Choroid plexus epithelial cell (primary cell): ENCODE measurements around the gene MYOF.
A peak's percentile ranks its signal among the peaks of the same experiment; 100 is the strongest.

ENCODE experiments used
- DNase-seq: peaks from one replicate; pipeline ENCODE4 v3.0.0-alpha.2; 2010; ENCODE audit warnings: low read depth
- H3K4me3 ChIP-seq: 2 replicates; pipeline ENCODE4 v1.5.1; 2011; ENCODE audit warnings: low read depth, mild to moderate bottlenecking, control low read depth, low read length, moderate library complexity
- CTCF ChIP-seq: conservative IDR thresholded peaks from 2 replicates; pipeline ENCODE4 v1.5.1; 2011; ENCODE audit warnings: low read depth, mild to moderate bottlenecking, control low read depth, inconsistent platforms, low read length, moderate library complexity

Gene MYOF

GRCh38 chr10:93357680-93358079 is 124.5 kb downstream of the MYOF start:
- peak; percentile 66 for DNase-seq
- peak; percentile 76 for TF ChIP-seq CTCF
- H3K4me3 ChIP-seq, result no peak overlapping the region

DNA sequence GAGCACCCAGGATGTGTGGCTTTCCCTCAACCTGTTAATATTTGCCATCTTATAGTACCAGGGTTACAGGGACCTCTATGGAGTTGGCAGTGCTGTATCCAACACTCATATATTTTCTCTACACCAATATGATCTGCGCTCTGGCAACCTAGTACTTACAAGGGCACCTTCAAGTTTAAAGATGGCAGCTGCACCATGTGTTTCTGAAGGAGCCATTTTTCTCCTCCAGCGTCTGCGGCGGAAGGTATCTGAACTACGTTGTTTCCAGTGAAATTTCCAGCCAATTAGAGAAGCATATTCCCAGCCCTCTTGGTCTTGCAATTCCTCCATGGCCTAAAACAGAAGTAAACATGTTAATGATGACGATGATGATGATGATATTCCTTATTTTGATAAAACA is 125.6 kb downstream of the MYOF start:
- no peak overlapping the region for H3K4me3 ChIP-seq
- no peak for DNase-seq
- no peak for TF ChIP-seq CTCF

- DNase-seq, result peak; percentile 69
- peak; percentile 41 for TF ChIP-seq CTCF
- H3K4me3 ChIP-seq, result no peak overlapping the region
Measured at GRCh38 chr10:93352638-93353383, 129.3 kb downstream of the MYOF start.

DNA sequence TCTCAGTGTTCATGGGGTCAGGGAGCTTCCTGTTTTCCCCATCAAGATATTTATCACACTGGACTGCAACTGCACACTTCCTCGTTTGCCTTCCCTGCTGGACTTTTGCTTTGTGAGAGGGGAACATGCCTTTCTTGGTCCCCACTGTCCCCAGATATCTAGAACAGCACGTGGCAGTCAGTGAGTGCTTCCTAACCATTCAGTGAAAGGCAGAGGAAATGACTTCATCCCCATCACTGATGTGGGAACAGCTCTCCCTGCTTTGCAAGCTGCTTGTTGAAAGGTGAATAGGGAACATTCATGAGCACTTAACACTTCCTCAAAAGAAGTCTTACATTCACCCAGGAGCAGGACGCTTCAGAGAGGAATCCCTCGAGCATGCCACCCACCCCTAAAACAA is 135.4 kb downstream of the MYOF start:
- TF ChIP-seq CTCF, result no peak
- peak; percentile 38 for DNase-seq
- no peak overlapping the region for H3K4me3 ChIP-seq

DNA sequence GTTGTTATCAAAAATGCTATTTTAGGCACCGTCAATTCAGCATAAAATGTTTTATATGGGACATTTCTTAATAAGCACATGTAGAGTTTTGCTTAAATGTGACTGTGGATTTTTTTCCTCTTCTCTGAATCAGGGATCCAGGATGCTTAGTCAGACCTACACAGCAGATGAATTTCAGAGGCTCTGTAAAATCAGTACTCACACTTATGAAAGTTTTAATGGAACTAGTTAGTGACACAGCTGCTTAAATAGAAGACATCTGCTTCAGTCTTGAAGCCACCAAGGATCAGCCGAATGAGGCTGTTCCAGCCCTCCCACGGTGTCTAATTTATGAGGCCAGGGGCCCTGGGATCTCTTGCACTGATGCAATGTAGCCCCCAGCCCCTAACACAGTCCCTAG is 136.0 kb downstream of the MYOF start:
- no peak for TF ChIP-seq CTCF
- DNase-seq, result no peak
- H3K4me3 ChIP-seq, result no peak overlapping the region

DNA sequence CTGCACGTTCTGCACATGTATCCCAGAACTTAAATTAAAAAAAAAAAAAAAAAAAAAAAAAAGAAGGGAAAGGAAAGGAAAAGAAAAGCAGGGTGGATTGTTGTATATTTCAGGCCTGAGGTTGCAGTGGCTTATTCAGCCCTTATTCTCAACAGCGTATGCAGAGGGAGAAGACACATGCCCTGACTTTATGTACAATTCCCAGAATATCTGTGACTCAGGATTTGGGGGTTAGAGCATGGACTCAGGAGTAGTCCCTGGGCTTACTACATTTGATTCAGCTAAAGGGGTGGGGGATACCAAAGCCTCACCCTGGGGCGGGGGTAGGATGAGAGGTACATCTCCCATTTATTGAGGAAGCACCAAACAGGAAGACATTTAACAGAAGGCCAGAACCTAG is 137.4 kb downstream of the MYOF start:
- H3K4me3 ChIP-seq, result no peak overlapping the region
- no peak for TF ChIP-seq CTCF
- no peak for DNase-seq

DNA sequence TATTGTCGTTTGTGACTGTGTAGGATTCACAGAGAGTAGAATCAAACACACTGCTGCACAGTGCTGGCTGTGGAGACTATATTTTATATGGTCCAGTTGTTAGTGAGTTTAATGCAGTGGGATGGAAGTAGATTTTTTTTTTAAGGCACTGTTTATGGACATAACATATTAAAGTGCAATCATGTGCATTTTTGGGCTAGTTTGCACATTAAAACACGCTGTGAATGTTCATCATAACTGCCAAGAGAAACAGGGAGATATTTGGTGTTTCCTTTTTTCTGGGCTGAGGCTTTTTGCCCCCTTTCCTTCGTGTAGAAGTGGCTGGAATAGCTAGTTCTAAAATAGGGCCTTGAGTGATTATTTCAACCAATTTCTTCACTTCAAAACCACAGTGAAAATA is 139.2 kb downstream of the MYOF start:
- no peak for TF ChIP-seq CTCF
- no peak overlapping the region for H3K4me3 ChIP-seq
- no peak for DNase-seq
